Cardiac muscle cell (in vitro differentiated cells and primary cell): ENCODE data around the gene RHBDD2. TPM values are rescaled to one million over a fixed set of nuclear protein-coding genes. Genes with fewer than 3 reads are reported as not detected.

ENCODE experiments used
- DNase-seq, 2 donors: peaks; one replicate each; pipeline versions ENCODE4 v3.0.0 to v3.0.0-alpha.2; 2010 to 2017; ENCODE audit warnings: low read depth in 1 of 2, low spot score in 1 of 2
- H3K27ac ChIP-seq: fragments of 200-600 bp; sonication (generic); 2 replicates; pipeline ENCODE4 v1.5.1; 2016
- H3K27me3 ChIP-seq: fragments of 200-600 bp; sonication (generic); 2 replicates; pipeline ENCODE4 v1.6.0; 2016; ENCODE audit warnings: control low read depth
- H3K36me3 ChIP-seq: fragments of 200-600 bp; sonication (generic); 2 replicates; pipeline ENCODE4 v1.5.1; 2016; ENCODE audit warnings: control low read depth
- H3K4me1 ChIP-seq: fragments of 200-600 bp; sonication (generic); 2 replicates; pipeline ENCODE4 v1.8.1; 2017; ENCODE audit warnings: low read depth, mild to moderate bottlenecking, mixed run types
- H3K4me3 ChIP-seq: fragments of 200-600 bp; sonication (generic); 2 replicates; pipeline ENCODE4 v1.5.1; 2016; ENCODE audit warnings: mild to moderate bottlenecking
- H3K9me3 ChIP-seq: fragments of 200-600 bp; sonication (generic); 2 replicates; pipeline ENCODE4 v1.5.1; 2017; ENCODE audit warnings: low read depth, mild to moderate bottlenecking, control low read depth
- CTCF ChIP-seq: IDR thresholded peaks from 2 replicates; pipeline ENCODE4 v1.5.1; 2012; ENCODE audit warnings: low read depth, mild to moderate bottlenecking, low read length
- polyA plus RNA-seq: library from polyadenylated mRNA; unstranded; fragments of >200 nt; fragmentation: Nextera tagmentation; extraction: Ambion mirVana; gene quantifications from 2 replicates; pipeline ENCODE4 v1.2.1, GENCODE V29; 2016
- total RNA-seq: library from RNA; depleted of rRNA; stranded (reverse); fragments of >200 nt; gene quantifications from 2 replicates; pipeline ENCODE4 v1.2.3, GENCODE V29; 2016

Gene RHBDD2
- total and polyA plus RNA-seq, 2 experiments from 2014 or later = 83.6 to 223 TPM

GRCh38 chr7:75914169-75914654, 35.4 kb downstream of the RHBDD2 start:
- H3K4me3 ChIP-seq = peak overlapping the region; percentile 72
- H3K27me3 ChIP-seq = no peaks in the 10 kb centered on the region
- peak overlapping the region; percentile 84 for H3K27ac ChIP-seq
- peaks cover 3% of the 10 kb centered on the region for H3K4me1 ChIP-seq
- no peaks in the 10 kb centered on the region for H3K36me3 ChIP-seq
- H3K9me3 ChIP-seq = no peaks in the 10 kb centered on the region
- DNase-seq = no peak
- no peak for TF ChIP-seq CTCF

- Histone ChIP-seq H3K27ac (peak within 1 kb of the TSS; percentile 84), H3K4me3 (peak within 1 kb of the TSS; percentile 72), H3K36me3 (no peaks in the 10 kb centered on the region), H3K4me1 (peaks cover 3% of the 10 kb centered on the region), H3K27me3 (no peaks in the 10 kb centered on the region), H3K9me3 (no peaks in the 10 kb centered on the region)
- TF ChIP-seq CTCF = no peak
- DNase-seq = peak; percentile 93 to 96
Measured at GRCh38 chr7:75914655-75915415, 36.0 kb downstream of the RHBDD2 start, which contains the start of gene POR. Gene POR (plus strand): TSS chr7:75915155. CDS start chr7:75954002, 38,847 bp downstream.

GRCh38 chr7:75915416-75916156, 36.8 kb downstream of the RHBDD2 start:
- peak in 1 of 2 donors; percentile 50 for DNase-seq
- no peaks in the 10 kb centered on the region for H3K27me3 ChIP-seq
- H3K4me3 ChIP-seq = peak overlapping the region; percentile 72
- H3K4me1 ChIP-seq = peaks cover 3% of the 10 kb centered on the region
- H3K9me3 ChIP-seq = no peaks in the 10 kb centered on the region
- TF ChIP-seq CTCF = no peak
- H3K36me3 ChIP-seq = no peaks in the 10 kb centered on the region
- H3K27ac ChIP-seq = peak overlapping the region; percentile 52

GRCh38 chr7:75916259-75916658, 37.4 kb downstream of the RHBDD2 start:
- Histone ChIP-seq H3K9me3 (no peaks in the 10 kb centered on the region), H3K4me3 (peak overlapping the region; percentile 72), H3K27ac (no peak overlapping the region), H3K4me1 (peaks cover 3% of the 10 kb centered on the region), H3K27me3 (no peaks in the 10 kb centered on the region), H3K36me3 (no peaks in the 10 kb centered on the region)
- DNase-seq = no peak
- TF ChIP-seq CTCF = no peak

- no peak overlapping the region for H3K27ac ChIP-seq
- no peaks in the 10 kb centered on the region for H3K27me3 ChIP-seq
- no peaks in the 10 kb centered on the region for H3K9me3 ChIP-seq
- peaks cover 3% of the 10 kb centered on the region for H3K4me1 ChIP-seq
- TF ChIP-seq CTCF = no peak
- no peaks in the 10 kb centered on the region for H3K36me3 ChIP-seq
- no peak overlapping the region for H3K4me3 ChIP-seq
- DNase-seq = no peak
Measured at GRCh38 chr7:75916685-75917634, 38.1 kb downstream of the RHBDD2 start.
